ENCODE measurements around the gene KMT2B. TPM values are rescaled to one million over a fixed set of nuclear protein-coding genes. Genes with fewer than 3 reads are reported as not detected.

The KMT2B gene
- total RNA-seq, 1 donor from 2014 or later, result 43.7 TPM

DNA sequence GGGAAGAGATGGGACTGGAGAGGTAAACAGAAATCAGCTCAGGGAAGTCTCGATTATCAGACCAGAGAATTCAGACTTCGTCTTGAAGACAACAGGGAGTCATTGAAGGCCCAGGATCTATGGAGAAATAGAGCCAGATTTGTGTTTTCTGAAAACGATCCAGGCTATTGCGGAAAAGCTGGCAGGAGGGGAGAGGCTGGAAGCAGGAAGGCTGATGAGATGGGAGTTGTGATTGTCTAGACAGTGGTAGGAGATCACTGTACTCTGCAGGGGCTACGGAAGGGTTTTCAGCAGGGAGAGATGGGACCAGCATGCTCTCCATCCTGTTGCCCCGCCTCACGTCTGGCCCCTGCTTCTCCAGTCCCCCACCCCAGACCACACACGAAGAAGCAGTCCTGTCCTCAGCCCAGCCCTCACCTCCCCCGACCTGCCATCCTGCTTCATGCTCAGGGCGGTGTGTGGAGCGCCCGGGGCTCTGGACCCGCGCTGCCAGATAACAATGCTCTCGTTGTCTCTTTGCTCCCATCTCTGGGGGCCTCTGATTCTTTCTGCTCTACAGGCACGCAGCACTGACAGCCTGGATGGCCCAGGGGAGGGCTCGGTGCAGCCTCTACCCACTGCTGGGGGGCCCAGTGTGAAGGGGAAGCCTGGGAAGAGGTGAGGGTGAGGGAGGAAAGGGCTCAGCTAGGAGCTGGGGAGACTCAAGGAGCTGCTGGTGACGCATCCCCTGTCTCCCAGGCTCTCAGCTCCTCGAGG, 59.5 kb downstream of the KMT2B start:
- DNase-seq (ENCODE audit: low spot score), result peak; percentile 34

GRCh38 chr19:35777961-35778360, 60.2 kb downstream of the KMT2B start:
- DNase-seq (ENCODE audit: low spot score), result no peak

DNA sequence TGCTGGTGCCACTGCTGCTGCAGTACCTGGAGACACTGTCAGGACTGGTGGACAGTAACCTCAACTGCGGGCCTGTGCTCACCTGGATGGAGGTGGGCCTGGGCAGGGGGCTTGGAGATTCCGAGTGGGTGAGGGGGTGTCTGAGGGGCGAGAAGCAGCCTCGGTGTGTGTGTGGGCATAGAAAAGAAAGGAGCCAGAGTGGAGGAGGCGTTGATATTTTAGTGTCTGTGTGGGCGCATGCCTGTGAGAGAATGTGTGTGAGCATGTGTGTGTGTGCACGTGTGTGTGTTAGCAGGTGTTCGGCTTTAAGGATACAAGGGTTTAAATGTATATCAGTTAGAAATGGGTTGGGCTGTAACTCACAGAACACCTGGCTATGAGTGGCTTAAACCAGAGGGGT, 61.2 kb downstream of the KMT2B start:
- no peak for DNase-seq (ENCODE audit: low spot score)

- DNase-seq (ENCODE audit: low spot score), result no peak
Observed at GRCh38 chr19:35780058-35780457, 62.3 kb downstream of the KMT2B start.

GRCh38 chr19:35780717-35781116, 62.9 kb downstream of the KMT2B start:
- no peak for DNase-seq (ENCODE audit: low spot score)

- DNase-seq (ENCODE audit: low spot score), result no peak
Observed at GRCh38 chr19:35781650-35782049, 63.8 kb downstream of the KMT2B start.

- DNase-seq (ENCODE audit: low spot score), result no peak
Observed at GRCh38 chr19:35782589-35782988, 64.8 kb downstream of the KMT2B start.

DNA sequence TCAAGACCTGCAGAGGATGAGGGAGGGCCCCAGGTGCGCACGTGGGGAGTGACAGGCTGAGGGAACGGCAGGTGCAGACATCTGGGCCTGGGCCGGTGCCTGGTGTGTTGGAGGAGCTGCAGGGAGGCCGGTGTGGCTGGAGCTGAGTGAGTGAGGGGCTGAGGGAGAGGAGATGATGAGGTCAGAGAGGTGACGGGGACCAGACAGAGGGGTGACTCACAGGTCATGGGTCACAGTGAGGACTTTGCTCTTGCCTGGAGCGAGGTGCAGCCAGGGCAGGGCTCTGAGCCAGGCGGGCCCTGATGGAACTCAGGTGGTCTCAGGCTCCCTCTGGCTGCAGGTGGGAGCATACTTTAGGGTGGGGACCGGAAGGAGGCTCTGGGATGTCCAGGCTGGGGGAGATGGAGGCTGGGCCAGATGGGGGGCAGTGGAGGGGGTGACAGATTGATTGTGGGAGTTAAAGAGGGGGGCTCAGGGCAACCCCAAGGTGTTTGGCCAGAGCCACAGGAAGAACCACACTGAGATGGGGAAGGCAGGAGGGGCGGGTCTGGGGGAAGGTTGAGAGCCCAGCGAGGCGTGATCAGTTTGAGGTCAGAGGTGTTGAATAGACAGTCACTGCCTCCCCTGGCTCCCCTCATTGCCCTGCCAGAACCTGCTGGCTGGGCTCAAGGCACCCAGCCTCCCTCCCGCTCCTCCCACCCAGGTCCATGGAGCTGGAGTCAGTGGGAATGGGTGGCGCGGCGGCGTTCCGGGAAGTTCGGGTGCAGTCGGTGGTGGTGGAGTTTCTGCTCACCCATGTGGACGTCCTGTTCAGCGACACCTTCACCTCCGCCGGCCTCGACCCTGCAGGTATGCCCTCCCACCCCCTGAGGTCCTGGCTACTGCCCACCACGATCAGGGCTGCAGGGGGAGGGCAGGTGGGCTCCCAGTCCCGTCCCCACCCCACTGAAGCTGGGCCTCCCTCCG, 65.9 kb downstream of the KMT2B start:
- DNase-seq (ENCODE audit: low spot score), result no peak

DNA sequence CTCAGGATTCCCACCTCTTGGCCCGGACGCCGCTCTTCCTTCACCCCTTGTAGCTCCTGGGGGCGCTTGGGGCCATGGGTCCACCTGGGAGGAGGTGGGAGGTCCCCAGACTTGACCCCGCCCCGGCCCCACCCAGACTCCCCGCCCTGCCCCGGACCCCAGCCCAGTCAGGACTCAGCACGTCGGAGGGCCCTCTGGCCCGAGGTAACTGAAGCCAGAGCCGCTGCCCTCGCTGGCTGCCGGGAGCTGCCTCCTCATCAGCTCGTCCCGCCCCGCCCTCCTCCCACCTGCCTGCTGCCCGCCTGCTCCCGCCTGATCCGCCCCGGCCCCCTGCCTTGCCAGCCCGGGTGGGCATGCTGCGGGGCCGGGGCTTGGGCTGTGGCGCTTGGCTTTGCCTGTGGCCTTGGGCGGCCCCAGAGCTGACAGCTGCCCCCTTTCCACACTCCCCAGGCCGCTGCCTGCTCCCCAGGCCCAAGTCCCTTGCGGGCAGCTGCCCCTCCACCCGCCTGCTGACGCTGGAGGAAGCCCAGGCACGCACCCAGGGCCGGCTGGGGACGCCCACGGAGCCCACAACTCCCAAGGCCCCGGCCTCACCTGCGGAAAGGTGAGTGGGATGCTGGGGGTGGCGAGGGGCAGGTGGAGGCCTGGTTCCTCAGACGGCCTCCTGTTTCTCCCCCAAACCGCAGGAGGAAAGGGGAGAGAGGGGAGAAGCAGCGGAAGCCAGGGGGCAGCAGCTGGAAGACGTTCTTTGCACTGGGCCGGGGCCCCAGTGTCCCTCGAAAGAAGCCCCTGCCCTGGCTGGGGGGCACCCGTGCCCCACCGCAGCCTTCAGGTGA, 66.9 kb downstream of the KMT2B start:
- no peak for DNase-seq (ENCODE audit: low spot score)

GRCh38 chr19:35785339-35785627, 67.5 kb downstream of the KMT2B start:
- no peak for DNase-seq (ENCODE audit: low spot score)

DNA sequence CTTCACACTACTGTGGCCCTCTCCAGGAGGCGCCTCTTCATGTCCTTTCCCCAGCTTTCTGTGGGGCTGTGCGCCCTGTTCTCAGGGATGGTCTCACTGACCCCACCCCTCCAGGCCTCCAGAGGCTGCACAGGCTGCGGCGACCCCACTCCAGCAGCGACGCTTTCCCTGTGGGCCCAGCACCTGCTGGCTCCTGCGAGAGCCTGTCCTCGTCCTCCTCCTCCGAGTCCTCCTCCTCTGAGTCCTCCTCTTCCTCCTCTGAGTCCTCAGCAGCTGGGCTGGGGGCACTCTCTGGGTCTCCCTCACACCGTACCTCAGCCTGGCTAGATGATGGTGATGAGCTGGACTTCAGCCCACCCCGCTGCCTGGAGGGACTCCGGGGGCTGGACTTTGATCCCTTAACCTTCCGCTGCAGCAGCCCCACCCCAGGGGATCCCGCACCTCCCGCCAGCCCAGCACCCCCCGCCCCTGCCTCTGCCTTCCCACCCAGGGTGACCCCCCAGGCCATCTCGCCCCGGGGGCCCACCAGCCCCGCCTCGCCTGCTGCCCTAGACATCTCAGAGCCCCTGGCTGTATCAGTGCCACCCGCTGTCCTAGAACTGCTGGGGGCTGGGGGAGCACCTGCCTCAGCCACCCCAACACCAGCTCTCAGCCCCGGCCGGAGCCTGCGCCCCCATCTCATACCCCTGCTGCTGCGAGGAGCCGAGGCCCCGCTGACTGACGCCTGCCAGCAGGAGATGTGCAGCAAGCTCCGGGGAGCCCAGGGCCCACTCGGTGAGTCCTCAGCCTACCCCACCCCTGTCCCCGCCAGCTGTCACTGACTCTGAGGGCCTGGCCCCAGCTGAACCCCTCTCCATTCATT, 68.7 kb downstream of the KMT2B start:
- DNase-seq (ENCODE audit: low spot score), result no peak

GRCh38 chr19:35787227-35787799, 69.5 kb downstream of the KMT2B start:
- DNase-seq (ENCODE audit: low spot score), result no peak

Other genes with a start within 250 kb of the KMT2B start
- not detected for gene KRTDAP, start 227.5 kb upstream of the KMT2B start, total RNA-seq
- 131 TPM for gene DMKN, start 204.4 kb upstream of the KMT2B start, total RNA-seq
- not detected for gene SBSN, start 189.7 kb upstream of the KMT2B start, total RNA-seq
- gene GAPDHS, start 184.5 kb upstream of the KMT2B start, total RNA-seq, result not detected
- gene TMEM147, start 172.4 kb upstream of the KMT2B start, total RNA-seq, result 113 TPM
- not detected for gene ATP4A, start 154.3 kb upstream of the KMT2B start, total RNA-seq
- gene PMIS2, start 131.8 kb upstream of the KMT2B start, total RNA-seq, result not detected
- 19.2 TPM for gene HAUS5, start 105.3 kb upstream of the KMT2B start, total RNA-seq
- 66.6 TPM for gene RBM42, start 89.0 kb upstream of the KMT2B start, total RNA-seq
- 1.1 TPM for gene ETV2, start 76.3 kb upstream of the KMT2B start, total RNA-seq
- gene COX6B1, start 69.7 kb upstream of the KMT2B start, total RNA-seq, result 473 TPM
- 631 TPM for gene UPK1A, start 51.5 kb upstream of the KMT2B start, total RNA-seq
- gene ZBTB32, start 13.4 kb upstream of the KMT2B start, total RNA-seq, result not detected
- gene IGFLR1, start 24.4 kb downstream of the KMT2B start, total RNA-seq, result 14.7 TPM
- 32.9 TPM for gene U2AF1L4, start 27.4 kb downstream of the KMT2B start, total RNA-seq
- 81.1 TPM for gene PSENEN, start 27.6 kb downstream of the KMT2B start, total RNA-seq
- gene LIN37, start 30.6 kb downstream of the KMT2B start, total RNA-seq, result 7.2 TPM
- 80.9 TPM for gene HSPB6, start 39.0 kb downstream of the KMT2B start, total RNA-seq
- 51.1 TPM for gene PROSER3, start 40.2 kb downstream of the KMT2B start, total RNA-seq
- gene ARHGAP33, start 57.6 kb downstream of the KMT2B start, total RNA-seq, result 17.8 TPM
- gene PRODH2, start 94.8 kb downstream of the KMT2B start, total RNA-seq, result not detected
- gene NPHS1, start 134.5 kb downstream of the KMT2B start, total RNA-seq, result not detected
- not detected for gene KIRREL2, start 138.9 kb downstream of the KMT2B start, total RNA-seq
- 6.2 TPM for gene APLP1, start 150.6 kb downstream of the KMT2B start, total RNA-seq
- gene NFKBID, start 182.5 kb downstream of the KMT2B start, total RNA-seq, result 14.1 TPM
- gene HCST, start 184.5 kb downstream of the KMT2B start, total RNA-seq, result 6.8 TPM
- 18.7 TPM for gene TYROBP, start 190.3 kb downstream of the KMT2B start, total RNA-seq
- 9.6 TPM for gene LRFN3, start 218.4 kb downstream of the KMT2B start, total RNA-seq